Measurements from ENCODE around the gene TMEM178B.
"Not testable (repeated sequence)": the region's sequence is repeated elsewhere in the genome, so short reads cannot be mapped to it uniquely, and the experiment has no call there.

TMEM178B gene

DNA sequence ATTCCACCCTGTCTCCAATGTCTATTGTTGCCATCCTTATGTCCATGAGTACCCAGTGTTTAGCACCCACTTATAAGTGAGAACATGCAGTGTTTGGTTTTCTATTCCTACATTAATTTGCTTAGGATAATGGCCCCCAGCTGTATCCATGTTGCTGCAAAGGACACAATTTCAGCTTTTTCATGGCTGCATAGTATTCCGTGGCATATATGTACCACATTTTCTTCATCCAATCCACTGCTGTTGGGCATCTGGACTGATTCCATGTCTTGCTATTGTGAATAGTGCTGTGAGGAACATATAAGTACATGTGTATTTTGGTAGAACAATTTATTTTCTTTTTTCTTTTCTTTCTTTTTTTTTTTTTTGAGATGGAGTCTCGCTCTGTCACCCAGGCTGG, 68.2 kb downstream of the TMEM178B start:
- no peak for DNase-seq (ENCODE audit: low read depth in 3 of 3)

DNA sequence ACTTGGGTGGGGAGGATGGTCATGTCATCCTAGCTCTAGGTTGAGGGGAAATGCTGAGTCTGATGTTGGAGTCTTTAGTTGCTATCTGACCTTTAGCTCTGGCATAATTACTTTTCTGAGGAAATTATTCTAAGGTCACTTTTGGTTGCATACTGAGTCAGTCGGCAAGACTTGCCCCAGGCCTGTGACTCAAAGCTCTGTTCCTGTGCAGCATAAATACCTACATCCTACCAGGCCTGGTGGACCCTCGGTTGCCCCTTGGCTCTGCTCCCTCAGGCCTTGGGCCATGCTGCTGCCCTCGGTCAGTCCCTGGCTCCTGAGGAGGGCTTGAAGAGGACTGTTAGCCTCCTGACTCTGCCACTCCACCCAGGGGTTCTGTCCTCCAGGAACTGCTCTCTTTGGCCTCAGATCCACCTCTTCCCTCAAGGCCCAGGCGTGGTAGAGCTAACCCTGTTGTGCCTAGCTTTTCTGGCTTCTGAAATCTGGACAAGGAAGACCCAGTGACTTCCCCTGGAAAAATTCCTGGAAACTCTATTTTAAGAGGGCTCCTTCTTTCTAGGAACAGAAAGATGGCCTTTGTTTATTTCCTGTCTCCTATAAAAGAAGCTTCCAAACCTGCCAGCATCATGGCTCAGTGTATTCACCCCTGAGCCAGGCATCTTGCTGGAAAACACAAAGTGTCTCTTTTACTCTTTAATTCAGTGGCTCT, 71.2 kb downstream of the TMEM178B start:
- no peak for DNase-seq (ENCODE audit: low read depth in 3 of 3)

DNA sequence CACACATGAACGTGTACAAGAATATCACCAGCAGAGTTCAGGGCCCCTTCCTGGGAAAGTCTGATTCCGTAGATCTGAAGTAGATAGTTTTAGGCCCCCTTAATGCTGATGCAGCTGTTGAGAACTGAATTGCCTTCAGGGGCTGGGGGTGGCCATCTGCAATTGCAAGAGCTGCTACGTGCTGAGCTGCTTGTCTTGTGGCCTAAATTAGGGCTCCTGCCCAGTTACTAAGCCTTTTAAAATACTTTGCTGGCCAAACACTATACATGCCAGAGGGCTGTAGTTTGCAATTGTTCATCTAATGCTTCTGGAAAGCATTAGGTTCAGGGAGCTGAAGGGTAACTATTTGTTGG, 71.7 kb downstream of the TMEM178B start:
- no peak for DNase-seq (ENCODE audit: low read depth in 3 of 3)

DNA sequence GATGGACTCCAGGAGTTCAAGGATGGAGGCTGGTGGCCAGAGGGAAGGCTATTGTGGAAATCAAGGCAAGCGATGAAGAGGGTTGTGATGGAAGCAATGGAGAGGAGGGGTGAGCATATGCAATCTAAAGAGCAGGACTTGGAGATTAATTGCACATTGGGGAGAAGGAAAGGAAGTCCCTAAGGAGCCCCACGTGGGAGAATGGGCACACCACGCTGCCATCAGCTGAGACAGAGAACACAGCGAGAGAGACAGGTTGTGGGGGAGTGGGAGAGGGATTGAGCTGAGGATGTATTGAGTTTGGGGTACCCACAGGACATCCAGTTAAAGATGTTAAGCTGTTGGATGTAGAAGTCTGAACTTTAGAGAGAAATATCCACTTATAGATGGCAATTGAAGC, 73.6 kb downstream of the TMEM178B start:
- no peak for DNase-seq (ENCODE audit: low read depth in 3 of 3)

DNA sequence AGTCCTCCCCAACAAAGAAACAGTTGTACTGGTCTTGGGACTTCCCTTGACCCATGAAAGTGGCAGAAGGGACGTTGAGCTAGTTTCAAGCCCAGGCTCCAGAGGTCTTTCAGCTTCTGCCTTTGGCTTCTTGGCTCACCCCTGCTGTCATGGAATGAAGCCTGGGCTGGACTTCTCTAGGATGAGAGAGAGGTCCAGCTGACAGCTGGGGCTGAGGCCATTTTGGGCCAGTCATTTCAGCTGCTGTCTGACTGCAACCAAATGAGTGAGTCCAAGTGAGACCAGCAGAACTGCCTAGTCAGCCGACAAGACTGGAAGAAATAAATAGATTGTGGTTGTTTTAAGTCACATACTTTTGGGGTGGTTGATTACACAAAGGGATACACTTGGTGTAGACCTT, 76.6 kb downstream of the TMEM178B start:
- DNase-seq (ENCODE audit: low read depth in 3 of 3): no peak

DNA sequence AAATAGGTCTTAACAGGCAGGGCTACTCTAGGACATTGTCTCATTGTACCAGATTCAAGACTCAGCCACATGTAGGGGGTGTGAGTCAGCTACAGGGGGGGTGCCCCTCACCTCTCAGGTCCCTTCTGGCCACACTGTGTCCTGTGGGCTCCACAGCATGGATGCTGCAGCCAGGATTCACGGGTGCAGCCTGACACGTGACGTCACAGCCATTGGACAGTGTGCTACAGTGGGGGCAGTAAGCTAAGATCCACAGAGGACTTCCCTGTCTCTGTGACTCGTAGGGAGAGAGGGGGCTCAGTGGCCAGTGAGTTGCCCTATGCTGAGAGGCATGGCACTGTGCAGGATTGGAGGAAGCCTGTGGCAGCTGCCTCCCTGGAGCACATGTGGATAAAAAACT, 77.9 kb downstream of the TMEM178B start:
- DNase-seq (ENCODE audit: low read depth in 3 of 3): no peak

DNA sequence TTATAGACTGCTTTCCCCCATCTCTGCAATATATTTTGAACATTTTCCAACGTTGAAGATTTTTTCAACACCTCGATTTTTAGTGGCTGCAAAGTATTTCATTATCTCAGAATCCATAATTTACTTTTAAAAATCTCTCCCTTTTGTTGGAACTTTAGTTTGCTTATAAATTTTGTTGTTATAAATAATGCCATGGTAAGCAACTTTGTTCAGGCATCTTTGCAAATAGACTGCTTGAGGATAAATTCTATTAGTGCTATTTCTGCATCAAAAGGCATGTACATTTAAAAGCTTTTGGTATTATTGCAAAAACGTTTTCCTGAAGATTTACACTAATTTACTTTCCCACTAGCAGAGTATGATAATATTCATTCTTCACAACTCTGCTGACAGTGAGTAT, 79.4 kb downstream of the TMEM178B start:
- no peak for DNase-seq (ENCODE audit: low read depth in 3 of 3)

DNA sequence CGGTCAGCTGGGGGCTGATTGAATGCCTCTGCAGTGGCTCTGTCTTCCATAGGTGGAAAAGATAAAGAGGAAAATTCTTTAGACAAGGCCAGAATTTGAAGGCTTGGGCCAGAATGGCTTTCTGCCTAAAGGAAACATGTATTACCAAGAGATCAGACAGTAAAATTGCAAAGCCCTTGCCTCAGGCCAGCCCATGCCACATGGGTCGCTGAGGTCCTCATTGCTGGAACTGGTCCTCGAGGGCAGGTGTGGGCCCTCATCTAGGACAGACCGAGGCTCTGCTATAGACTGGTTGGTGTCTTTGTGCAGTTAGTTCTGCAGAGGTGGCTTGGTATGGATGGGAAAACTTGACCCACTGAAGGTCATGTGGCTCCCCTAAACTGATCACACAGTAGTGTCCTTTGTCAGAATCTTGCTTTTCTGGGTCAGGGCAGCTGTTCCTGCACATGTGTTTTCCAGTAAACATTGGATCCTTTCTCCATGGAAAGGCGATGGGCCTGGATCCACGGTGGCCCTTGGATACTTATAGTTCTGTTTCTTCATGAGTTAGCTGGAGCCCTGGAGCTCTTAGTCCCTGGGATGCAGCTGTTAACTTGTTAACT, 80.4 kb downstream of the TMEM178B start:
- DNase-seq (ENCODE audit: low read depth in 3 of 3): no peak

DNA sequence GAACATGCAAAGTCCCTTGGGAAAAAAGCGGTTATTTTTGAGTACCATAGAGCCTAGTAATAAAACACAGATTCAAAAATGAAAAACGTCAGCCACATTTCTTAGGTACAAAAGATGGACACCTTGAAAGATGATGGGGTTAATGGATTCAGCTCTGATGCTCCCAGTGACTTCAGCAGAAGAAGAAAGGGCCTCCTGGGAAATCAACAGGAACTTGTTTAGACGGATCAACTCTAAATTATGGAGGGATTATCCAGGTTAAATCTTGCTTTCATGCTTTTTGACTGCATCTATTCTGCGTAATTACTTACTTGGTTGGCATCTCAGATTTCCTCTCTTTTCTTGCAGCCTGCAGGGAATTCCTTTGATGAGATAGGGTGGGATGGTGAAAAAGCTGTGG, 82.5 kb downstream of the TMEM178B start:
- no peak for DNase-seq (ENCODE audit: low read depth in 3 of 3)

DNA sequence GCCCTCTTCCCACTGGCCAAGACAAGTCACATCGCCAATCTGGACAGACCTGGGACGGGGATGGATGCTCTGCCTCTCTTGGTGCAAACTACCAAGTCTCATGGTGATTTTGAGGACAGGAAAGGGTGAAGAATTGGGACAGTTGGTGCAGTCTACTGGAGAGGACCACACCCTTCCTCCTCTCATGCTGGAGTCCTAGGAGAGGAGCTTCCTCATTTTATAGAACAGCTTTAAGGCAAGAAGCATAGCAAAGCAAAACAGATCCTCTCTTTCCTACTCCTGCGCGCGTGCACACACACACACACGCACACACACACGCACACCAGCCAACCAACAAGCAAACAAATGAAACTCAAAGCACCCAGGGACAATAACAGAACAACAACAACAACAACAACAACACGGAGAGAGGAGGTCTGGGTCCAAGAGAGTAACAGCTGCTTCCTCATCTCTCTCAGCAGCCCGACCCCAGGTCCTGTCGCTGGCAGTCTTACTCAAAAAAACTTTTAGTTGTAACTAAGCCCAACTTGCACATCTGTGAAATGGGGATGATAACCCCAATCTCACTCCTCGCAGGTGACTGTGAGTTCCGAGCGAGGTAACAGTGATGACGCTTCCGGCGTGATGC, 83.4 kb downstream of the TMEM178B start:
- no peak for DNase-seq (ENCODE audit: low read depth in 3 of 3)

DNA sequence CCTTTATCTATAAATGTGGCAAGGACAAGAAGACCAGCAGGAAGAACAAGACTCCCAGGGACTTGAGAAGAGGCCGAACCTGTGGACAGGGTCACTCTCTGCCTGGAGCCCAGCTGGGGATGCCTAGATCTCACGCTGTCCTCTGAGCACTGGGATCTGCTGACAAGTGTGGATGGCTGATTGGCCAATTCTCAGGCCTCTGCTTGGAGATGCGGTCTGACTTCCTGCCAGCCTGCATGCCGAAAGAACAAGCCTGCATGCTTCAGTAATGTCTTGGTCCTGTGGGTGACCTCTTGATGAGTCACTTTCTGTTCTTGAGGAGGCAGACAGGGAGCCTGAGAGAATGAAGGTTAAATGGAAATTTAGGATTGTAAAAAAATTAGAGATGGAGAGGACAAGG, 84.7 kb downstream of the TMEM178B start:
- no peak for DNase-seq (ENCODE audit: low read depth in 3 of 3)

DNA sequence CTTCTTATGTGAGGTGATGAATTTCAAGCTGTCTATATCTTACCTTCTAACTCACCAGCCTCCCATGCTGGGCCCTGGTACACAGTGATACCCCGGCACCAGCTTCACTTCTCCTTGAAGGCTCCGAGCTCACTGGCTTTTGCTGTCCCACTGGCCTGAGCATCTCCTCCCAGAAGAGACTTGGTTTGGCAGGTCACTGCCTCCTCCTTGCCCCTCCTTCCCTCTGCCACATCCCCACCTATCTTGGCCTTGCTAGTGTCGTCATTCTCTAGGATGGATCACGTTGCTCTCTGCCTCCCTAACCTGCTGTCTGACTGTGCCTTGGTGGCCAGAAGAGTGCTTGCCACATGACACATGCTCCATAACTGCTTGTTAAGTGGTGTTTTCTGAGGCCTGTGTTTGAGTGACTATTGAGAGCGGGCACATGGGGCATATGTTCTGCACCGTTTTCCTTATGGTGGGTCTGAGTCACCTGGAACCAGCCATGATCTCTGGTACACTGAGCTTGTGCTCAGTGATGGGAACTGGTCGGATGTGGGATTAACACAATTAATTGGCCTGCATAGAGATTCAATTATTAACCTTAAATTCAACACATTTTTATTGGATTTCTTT, 86.5 kb downstream of the TMEM178B start:
- no peak for DNase-seq (ENCODE audit: low read depth in 3 of 3)

DNA sequence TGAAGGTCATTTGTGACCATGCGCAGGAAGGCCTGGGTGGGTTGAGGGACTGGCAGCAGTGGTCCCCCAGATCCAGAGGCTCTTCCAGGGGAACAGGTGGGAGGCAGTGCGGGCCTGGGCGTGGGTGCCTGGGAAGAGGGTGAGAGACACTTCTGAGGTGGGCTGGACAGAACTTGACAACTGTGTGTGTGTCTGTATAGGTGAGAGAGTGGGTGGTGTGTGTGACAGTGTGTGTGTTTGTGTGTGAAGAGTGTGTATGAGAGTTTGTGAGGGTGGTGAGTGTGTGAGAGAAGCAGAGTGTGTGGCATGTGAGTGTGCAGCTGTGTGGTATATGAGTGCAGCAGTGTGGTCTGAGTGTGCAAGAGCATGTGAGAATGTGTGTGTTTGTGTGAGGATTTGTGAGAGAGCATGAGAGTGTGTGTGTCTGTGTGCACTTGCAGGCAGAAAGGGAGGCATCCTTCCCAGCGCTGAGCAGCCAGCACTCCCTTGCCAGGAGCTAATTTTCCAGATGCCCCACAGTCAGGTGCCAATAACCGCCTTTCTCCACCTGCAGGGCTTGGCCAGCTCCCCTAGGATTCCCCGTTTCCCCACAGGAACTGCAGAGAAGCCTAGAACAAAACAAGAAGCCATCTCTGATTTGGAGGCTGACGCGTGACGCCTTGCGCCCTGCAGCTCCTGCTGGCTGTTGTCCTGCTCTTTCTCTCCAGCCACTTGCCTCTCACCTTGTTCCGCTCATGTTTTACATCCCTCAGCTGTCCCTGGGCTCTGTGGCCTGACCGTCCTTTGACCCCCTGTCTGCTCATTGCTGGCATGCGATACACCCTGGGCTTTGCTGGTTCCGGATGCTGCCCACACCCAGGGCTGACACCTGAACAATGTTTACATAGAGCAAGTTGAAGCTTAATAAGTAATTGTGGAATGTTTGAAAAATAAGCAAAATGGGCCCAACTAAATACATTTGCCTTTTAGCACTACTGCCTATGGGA, 88.0 kb downstream of the TMEM178B start:
- no peak for DNase-seq (ENCODE audit: low read depth in 3 of 3)

DNA sequence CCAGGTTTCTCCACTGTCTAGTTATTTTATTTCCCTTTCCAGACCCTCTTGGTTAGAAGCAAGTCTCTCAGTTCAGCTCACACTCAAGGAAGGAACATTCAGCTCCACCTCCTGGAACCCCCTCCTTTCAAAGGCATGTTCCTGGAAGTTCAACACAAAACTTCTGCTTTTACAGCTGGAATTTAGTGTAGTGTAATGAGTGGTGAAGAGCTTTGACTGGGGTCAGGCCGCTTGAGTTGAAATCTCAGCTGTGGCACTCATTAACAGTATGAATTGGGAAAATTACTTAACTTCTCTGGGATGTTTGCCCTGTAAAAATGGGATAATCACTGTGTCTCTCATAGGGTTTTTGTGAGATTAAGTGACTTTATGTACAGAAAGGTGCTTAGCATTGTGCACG, 91.7 kb downstream of the TMEM178B start:
- no peak for DNase-seq (ENCODE audit: low read depth in 3 of 3)

DNA sequence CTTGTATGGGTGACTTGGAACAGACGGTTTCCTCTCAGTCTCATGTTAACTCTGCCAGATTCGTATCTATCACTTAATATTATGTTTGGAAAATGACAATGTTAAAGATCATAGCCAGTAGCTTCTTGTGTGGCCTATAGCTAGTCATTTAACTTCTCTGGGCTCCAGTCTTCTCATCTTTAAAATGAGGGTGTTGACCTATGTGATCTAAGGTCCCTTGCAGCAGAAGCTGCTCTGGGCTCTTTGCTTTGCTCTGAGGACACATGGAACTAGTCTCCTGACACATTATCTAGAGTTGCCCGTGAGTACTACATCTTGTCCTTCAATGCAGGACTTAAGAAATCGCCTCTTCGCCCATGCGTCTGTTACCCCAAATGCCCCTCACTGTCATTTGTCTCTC, 93.1 kb downstream of the TMEM178B start:
- no peak for DNase-seq (ENCODE audit: low read depth in 3 of 3)

DNA sequence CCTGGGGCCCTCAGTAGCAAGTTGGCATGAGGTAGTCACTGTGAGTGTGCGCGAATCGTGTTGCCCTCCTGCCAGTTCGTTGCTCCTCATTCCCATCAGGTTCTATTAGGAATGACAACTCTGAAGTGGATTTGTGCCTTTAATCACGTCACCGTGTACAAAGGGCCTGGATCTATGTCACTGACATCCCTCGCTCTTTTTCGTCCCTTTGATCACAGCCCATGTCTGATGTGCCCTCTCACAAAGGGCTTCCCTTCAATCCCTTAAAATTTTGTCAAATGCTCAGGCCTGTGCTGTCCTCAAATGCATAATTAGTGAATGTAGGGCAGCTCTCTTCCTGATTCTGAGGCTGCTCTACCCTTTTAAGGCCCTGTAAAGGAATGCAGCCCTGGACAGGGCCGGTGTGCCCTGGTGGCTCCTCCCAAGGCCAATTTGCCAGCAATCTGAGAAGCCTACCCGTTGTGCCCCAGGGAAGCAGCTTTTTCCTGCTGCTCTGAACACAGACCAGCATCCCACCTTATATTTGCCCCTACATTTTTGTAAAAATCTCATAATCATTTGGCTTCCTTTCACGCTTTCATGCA, 93.6 kb downstream of the TMEM178B start:
- no peak for DNase-seq (ENCODE audit: low read depth in 3 of 3)

DNA sequence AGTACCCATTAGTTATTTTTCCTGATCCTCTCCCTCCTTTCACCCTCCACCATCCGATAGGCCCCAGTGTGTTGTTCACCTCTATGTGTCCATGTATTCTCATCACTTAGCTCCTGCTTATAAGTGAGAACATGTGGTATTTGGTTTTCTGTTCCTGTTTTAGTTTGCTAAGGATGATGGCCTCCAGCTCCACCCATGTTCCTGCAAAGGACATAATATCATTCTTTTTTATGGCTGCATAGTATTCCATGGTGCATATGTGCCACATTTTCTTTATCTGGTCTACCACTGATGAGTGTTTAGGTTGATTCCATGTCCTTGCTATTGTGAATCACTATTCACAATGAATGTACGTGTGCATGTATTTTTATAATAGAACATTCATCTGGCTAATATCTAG, 95.3 kb downstream of the TMEM178B start:
- DNase-seq (ENCODE audit: low read depth in 3 of 3): not testable (repeated sequence)

DNA sequence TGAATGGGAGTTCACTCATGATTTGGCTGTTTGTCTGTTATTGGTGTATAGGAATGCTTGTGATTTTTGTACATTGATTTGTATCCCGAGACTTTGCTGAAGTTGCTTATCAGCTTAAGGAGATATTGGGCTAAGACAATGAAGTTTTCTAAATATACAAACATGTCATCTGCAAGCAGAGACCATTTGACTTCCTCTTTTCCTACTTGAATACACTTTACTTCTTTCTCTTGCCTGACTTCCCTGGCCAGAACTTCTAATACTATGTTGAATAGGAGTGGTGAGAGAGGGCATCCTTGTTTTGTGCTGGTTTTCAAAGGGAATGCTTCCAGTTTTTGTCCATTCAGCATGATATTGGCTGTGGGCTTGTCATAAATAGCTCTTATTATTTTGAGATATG, 101.9 kb downstream of the TMEM178B start:
- DNase-seq (ENCODE audit: low read depth in 3 of 3): not testable (repeated sequence)

DNA sequence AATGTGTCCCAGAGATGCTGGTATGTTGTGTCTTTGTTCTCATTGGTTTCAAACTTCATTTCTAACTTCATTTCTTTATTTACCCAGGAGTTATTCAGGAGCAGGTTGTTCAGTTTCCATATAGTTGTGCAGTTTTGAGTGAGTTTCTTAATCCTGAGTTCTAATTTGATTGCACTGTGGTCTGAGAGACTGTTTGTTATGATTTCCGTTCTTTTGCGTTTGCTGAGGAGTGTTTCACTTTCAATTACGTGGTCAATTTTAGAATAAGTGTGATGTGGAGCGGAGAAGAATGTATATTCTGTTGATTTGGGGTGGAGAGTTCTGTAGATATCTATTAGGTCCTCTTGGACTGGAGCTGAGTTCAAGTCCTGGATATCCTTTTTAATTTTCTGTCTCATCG, 103.3 kb downstream of the TMEM178B start:
- not testable (repeated sequence) for DNase-seq (ENCODE audit: low read depth in 3 of 3)

DNA sequence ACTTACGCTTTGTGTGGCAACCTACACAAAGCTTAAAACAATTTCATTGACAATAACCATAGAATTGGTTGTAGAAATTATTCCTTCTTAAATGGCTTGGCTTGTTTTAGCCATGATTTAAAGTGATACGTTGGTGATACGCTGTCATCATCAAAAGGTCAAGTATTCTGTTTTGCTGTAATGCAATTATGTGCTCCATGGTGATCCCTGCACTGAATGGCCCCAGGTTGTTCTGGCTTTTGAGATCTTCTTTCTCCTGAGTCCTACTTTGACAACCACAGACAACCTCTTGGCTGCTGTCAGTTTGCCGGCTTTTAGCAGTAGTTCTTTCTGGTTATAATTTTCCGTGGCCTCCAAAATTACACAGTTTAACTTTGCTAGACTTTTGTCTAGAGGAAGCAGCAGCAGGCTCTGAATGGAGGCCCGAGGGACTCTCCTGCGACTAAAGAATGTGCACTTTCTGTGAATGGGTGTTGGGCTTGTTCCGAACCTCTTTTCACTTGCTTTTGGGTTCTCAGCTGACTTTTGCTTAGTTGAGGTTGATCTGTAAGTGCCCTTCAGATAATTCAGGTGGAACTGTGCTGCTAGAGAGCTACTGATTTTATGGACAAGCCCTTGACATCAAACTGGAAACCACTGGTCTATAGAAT, 104.7 kb downstream of the TMEM178B start:
- DNase-seq (ENCODE audit: low read depth in 3 of 3): no peak

DNA sequence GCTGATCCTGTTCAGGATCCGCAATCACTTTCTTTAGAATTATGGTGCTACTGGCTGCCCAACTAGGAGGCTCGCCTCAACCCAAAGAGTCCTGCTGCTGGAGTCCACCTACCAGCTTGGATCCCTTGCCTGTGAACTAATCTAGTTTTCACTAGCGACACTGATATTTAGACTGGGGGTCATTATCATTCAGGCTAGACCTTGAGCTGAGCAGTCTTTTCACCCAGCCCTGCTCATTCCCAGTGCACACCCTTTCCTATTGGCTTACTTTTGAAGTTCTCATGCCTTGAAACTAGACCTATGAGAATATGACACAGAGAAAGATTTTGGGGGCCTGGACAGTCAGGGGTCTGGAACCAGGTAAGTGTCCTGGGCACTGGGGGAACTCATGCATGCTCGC, 107.9 kb downstream of the TMEM178B start:
- no peak for DNase-seq (ENCODE audit: low read depth in 3 of 3)

All from stimulated activated CD4-positive, alpha-beta T cell treated with anti-CD3 and anti-CD28 coated beads, TNF-alpha, amount 100 ng/mL, for 48 hours (primary cell).